ENCODE results near the gene CACNA1G.

CACNA1G gene

GRCh38 chr17:50583641-50584040 lies 23.1 kb downstream of the CACNA1G start:
- H3K9me3 ChIP-seq (ENCODE audit: control insufficient read depth in 1 of 2, low read length in 2 of 2) = no peaks in the 10 kb centered on the region
- no peak overlapping the region for H3K4me3 ChIP-seq (ENCODE audit: low read depth in 1 of 2, low read length in 2 of 2)
- H3K27me3 ChIP-seq (ENCODE audit: low read depth, low read length) = no peaks in the 10 kb centered on the region
- H3K27ac ChIP-seq (ENCODE audit: low read length) = no peak overlapping the region
- peaks cover under 1 to 4% of the 10 kb centered on the region in 2 donors for H3K4me1 ChIP-seq (ENCODE audit: control insufficient read depth in 1 of 2, insufficient read depth in 2 of 2, low read length in 2 of 2)
- H3K36me3 ChIP-seq (ENCODE audit: control insufficient read depth in 1 of 2, insufficient read depth in 2 of 2, low read length in 2 of 2) = no peaks in the 10 kb centered on the region

GRCh38 chr17:50584116-50584515 lies 23.6 kb downstream of the CACNA1G start:
- no peaks in the 10 kb centered on the region for H3K9me3 ChIP-seq (ENCODE audit: control insufficient read depth in 1 of 2, low read length in 2 of 2)
- H3K27me3 ChIP-seq (ENCODE audit: low read depth, low read length) = no peaks in the 10 kb centered on the region
- H3K4me3 ChIP-seq (ENCODE audit: low read depth in 1 of 2, low read length in 2 of 2) = no peak overlapping the region
- H3K36me3 ChIP-seq (ENCODE audit: control insufficient read depth in 1 of 2, insufficient read depth in 2 of 2, low read length in 2 of 2) = no peaks in the 10 kb centered on the region
- H3K27ac ChIP-seq (ENCODE audit: low read length) = no peak overlapping the region
- peaks cover 5 to 9% of the 10 kb centered on the region in 2 donors for H3K4me1 ChIP-seq (ENCODE audit: control insufficient read depth in 1 of 2, insufficient read depth in 2 of 2, low read length in 2 of 2)

GRCh38 chr17:50584749-50585148 lies 24.2 kb downstream of the CACNA1G start:
- peaks cover 11 to 16% of the 10 kb centered on the region in 2 donors for H3K4me1 ChIP-seq (ENCODE audit: control insufficient read depth in 1 of 2, insufficient read depth in 2 of 2, low read length in 2 of 2)
- H3K9me3 ChIP-seq (ENCODE audit: control insufficient read depth in 1 of 2, low read length in 2 of 2) = no peaks in the 10 kb centered on the region
- no peaks in the 10 kb centered on the region for H3K27me3 ChIP-seq (ENCODE audit: low read depth, low read length)
- H3K36me3 ChIP-seq (ENCODE audit: control insufficient read depth in 1 of 2, insufficient read depth in 2 of 2, low read length in 2 of 2) = no peaks in the 10 kb centered on the region
- no peak overlapping the region for H3K27ac ChIP-seq (ENCODE audit: low read length)
- no peak overlapping the region for H3K4me3 ChIP-seq (ENCODE audit: low read depth in 1 of 2, low read length in 2 of 2)

- H3K4me1 ChIP-seq (ENCODE audit: control insufficient read depth in 1 of 2, insufficient read depth in 2 of 2, low read length in 2 of 2) = peaks cover 11 to 21% of the 10 kb centered on the region in 2 donors
- no peak overlapping the region for H3K27ac ChIP-seq (ENCODE audit: low read length)
- no peaks in the 10 kb centered on the region for H3K27me3 ChIP-seq (ENCODE audit: low read depth, low read length)
- H3K4me3 ChIP-seq (ENCODE audit: low read depth in 1 of 2, low read length in 2 of 2) = no peak overlapping the region
- H3K9me3 ChIP-seq (ENCODE audit: control insufficient read depth in 1 of 2, low read length in 2 of 2) = no peaks in the 10 kb centered on the region
- H3K36me3 ChIP-seq (ENCODE audit: control insufficient read depth in 1 of 2, insufficient read depth in 2 of 2, low read length in 2 of 2) = no peaks in the 10 kb centered on the region
Measured at GRCh38 chr17:50585346-50585745, 24.8 kb downstream of the CACNA1G start.

- H3K9me3 ChIP-seq (ENCODE audit: control insufficient read depth in 1 of 2, low read length in 2 of 2) = no peaks in the 10 kb centered on the region
- H3K36me3 ChIP-seq (ENCODE audit: control insufficient read depth in 1 of 2, insufficient read depth in 2 of 2, low read length in 2 of 2) = no peaks in the 10 kb centered on the region
- H3K27me3 ChIP-seq (ENCODE audit: low read depth, low read length) = no peaks in the 10 kb centered on the region
- H3K27ac ChIP-seq (ENCODE audit: low read length) = no peak overlapping the region
- H3K4me1 ChIP-seq (ENCODE audit: control insufficient read depth in 1 of 2, insufficient read depth in 2 of 2, low read length in 2 of 2) = peaks cover 11 to 26% of the 10 kb centered on the region in 2 donors
- H3K4me3 ChIP-seq (ENCODE audit: low read depth in 1 of 2, low read length in 2 of 2) = no peak overlapping the region
Measured at GRCh38 chr17:50585891-50586290, 25.4 kb downstream of the CACNA1G start.

GRCh38 chr17:50586421-50587247 lies 26.1 kb downstream of the CACNA1G start:
- H3K27ac ChIP-seq (ENCODE audit: low read length) = no peak overlapping the region
- no peaks in the 10 kb centered on the region for H3K27me3 ChIP-seq (ENCODE audit: low read depth, low read length)
- H3K9me3 ChIP-seq (ENCODE audit: control insufficient read depth in 1 of 2, low read length in 2 of 2) = no peaks in the 10 kb centered on the region
- H3K36me3 ChIP-seq (ENCODE audit: control insufficient read depth in 1 of 2, insufficient read depth in 2 of 2, low read length in 2 of 2) = no peaks in the 10 kb centered on the region
- peaks cover 11 to 26% of the 10 kb centered on the region in 2 donors for H3K4me1 ChIP-seq (ENCODE audit: control insufficient read depth in 1 of 2, insufficient read depth in 2 of 2, low read length in 2 of 2)
- H3K4me3 ChIP-seq (ENCODE audit: low read depth in 1 of 2, low read length in 2 of 2) = no peak overlapping the region

- peaks cover 11 to 26% of the 10 kb centered on the region in 2 donors for H3K4me1 ChIP-seq (ENCODE audit: control insufficient read depth in 1 of 2, insufficient read depth in 2 of 2, low read length in 2 of 2)
- no peak overlapping the region for H3K4me3 ChIP-seq (ENCODE audit: low read depth in 1 of 2, low read length in 2 of 2)
- H3K27ac ChIP-seq (ENCODE audit: low read length) = no peak overlapping the region
- no peaks in the 10 kb centered on the region for H3K36me3 ChIP-seq (ENCODE audit: control insufficient read depth in 1 of 2, insufficient read depth in 2 of 2, low read length in 2 of 2)
- no peaks in the 10 kb centered on the region for H3K27me3 ChIP-seq (ENCODE audit: low read depth, low read length)
- no peaks in the 10 kb centered on the region for H3K9me3 ChIP-seq (ENCODE audit: control insufficient read depth in 1 of 2, low read length in 2 of 2)
Measured at GRCh38 chr17:50587571-50587970, 27.1 kb downstream of the CACNA1G start.

GRCh38 chr17:50588391-50589049 lies 28.0 kb downstream of the CACNA1G start:
- Histone ChIP-seq H3K36me3 (ENCODE audit: control insufficient read depth in 1 of 2, insufficient read depth in 2 of 2, low read length in 2 of 2) (no peaks in the 10 kb centered on the region), H3K4me3 (ENCODE audit: low read depth in 1 of 2, low read length in 2 of 2) (no peak overlapping the region), H3K9me3 (ENCODE audit: control insufficient read depth in 1 of 2, low read length in 2 of 2) (no peaks in the 10 kb centered on the region), H3K4me1 (ENCODE audit: control insufficient read depth in 1 of 2, insufficient read depth in 2 of 2, low read length in 2 of 2) (peaks cover 11 to 26% of the 10 kb centered on the region in 2 donors), H3K27ac (ENCODE audit: low read length) (no peak overlapping the region), H3K27me3 (ENCODE audit: low read depth, low read length) (no peaks in the 10 kb centered on the region)

GRCh38 chr17:50589095-50589705 lies 28.7 kb downstream of the CACNA1G start:
- Histone ChIP-seq H3K4me3 (ENCODE audit: low read depth in 1 of 2, low read length in 2 of 2) (no peak overlapping the region), H3K36me3 (ENCODE audit: control insufficient read depth in 1 of 2, insufficient read depth in 2 of 2, low read length in 2 of 2) (no peaks in the 10 kb centered on the region), H3K27ac (ENCODE audit: low read length) (no peak overlapping the region), H3K9me3 (ENCODE audit: control insufficient read depth in 1 of 2, low read length in 2 of 2) (no peaks in the 10 kb centered on the region), H3K27me3 (ENCODE audit: low read depth, low read length) (no peaks in the 10 kb centered on the region), H3K4me1 (ENCODE audit: control insufficient read depth in 1 of 2, insufficient read depth in 2 of 2, low read length in 2 of 2) (peaks cover 11 to 26% of the 10 kb centered on the region in 2 donors)

- Histone ChIP-seq H3K27ac (ENCODE audit: low read length) (no peak overlapping the region), H3K4me3 (ENCODE audit: low read depth in 1 of 2, low read length in 2 of 2) (no peak overlapping the region), H3K4me1 (ENCODE audit: control insufficient read depth in 1 of 2, insufficient read depth in 2 of 2, low read length in 2 of 2) (peaks cover 11 to 26% of the 10 kb centered on the region in 2 donors), H3K27me3 (ENCODE audit: low read depth, low read length) (no peaks in the 10 kb centered on the region), H3K9me3 (ENCODE audit: control insufficient read depth in 1 of 2, low read length in 2 of 2) (no peaks in the 10 kb centered on the region), H3K36me3 (ENCODE audit: control insufficient read depth in 1 of 2, insufficient read depth in 2 of 2, low read length in 2 of 2) (no peaks in the 10 kb centered on the region)
Measured at GRCh38 chr17:50590946-50591737, 30.6 kb downstream of the CACNA1G start.

GRCh38 chr17:50593321-50593720 lies 32.8 kb downstream of the CACNA1G start:
- no peaks in the 10 kb centered on the region for H3K36me3 ChIP-seq (ENCODE audit: control insufficient read depth in 1 of 2, insufficient read depth in 2 of 2, low read length in 2 of 2)
- H3K4me1 ChIP-seq (ENCODE audit: control insufficient read depth in 1 of 2, insufficient read depth in 2 of 2, low read length in 2 of 2) = peaks cover 11 to 24% of the 10 kb centered on the region in 2 donors
- H3K27me3 ChIP-seq (ENCODE audit: low read depth, low read length) = no peaks in the 10 kb centered on the region
- H3K9me3 ChIP-seq (ENCODE audit: control insufficient read depth in 1 of 2, low read length in 2 of 2) = no peaks in the 10 kb centered on the region
- no peak overlapping the region for H3K4me3 ChIP-seq (ENCODE audit: low read depth in 1 of 2, low read length in 2 of 2)
- H3K27ac ChIP-seq (ENCODE audit: low read length) = no peak overlapping the region
